Naive thymus-derived CD8-positive, alpha-beta T cell (primary cell): ENCODE data around the gene FTCDNL1. TPM values are rescaled to one million over a fixed set of nuclear protein-coding genes. Genes with fewer than 3 reads are reported as not detected.

Experiments used
- ATAC-seq, 2 donors: fragments of 150-1000 bp; cut with Tn5 transposase in 1 of 2; sonication (Bioruptor Pico), chemical (Tn5 transposase) in 1 of 2; 1 replicate in 1 of 2; 2 replicates in 1 of 2; pipeline ENCODE4 v1.10.0; 2021; ENCODE audit warnings: mild to moderate bottlenecking in 2 of 2, moderate library complexity in 2 of 2
- POLR2A ChIA-PET: fragments of 350-600 bp; sonication (Branson Sonifier 250); formaldehyde crosslinking; loops from one replicate; lab custom pipeline; 2021; ENCODE audit warnings: antibody characterized with exemption; lab: Charles Lee
- DNase-seq, 10 donors: peaks; one replicate each; pipeline versions ENCODE4 v3.0.0 to v3.0.0-alpha.2; 2020 to 2022
- H3K27ac Mint-ChIP-seq, 10 donors: one replicate each; pipeline ENCODE4 v1.8.0; 2020 to 2022; ENCODE audit warnings: mild to moderate bottlenecking in 10 of 10, mixed read lengths in 10 of 10, moderate library complexity in 4 of 10, inconsistent platforms in 1 of 10
- H3K27me3 Mint-ChIP-seq, 5 donors: one replicate each; pipeline ENCODE4 v1.8.0; 2021 to 2022; ENCODE audit warnings: mixed read lengths in 5 of 5
- H3K36me3 Mint-ChIP-seq, 3 donors: one replicate each; pipeline ENCODE4 v1.8.0; 2020 to 2022; ENCODE audit warnings: mixed read lengths in 3 of 3, mild to moderate bottlenecking in 2 of 3, inconsistent platforms in 1 of 3
- H3K4me1 Mint-ChIP-seq, 4 donors: one replicate each; pipeline ENCODE4 v1.8.0; 2021 to 2022; ENCODE audit warnings: mixed read lengths in 4 of 4
- H3K4me3 Mint-ChIP-seq, 10 donors: one replicate each; pipeline ENCODE4 v1.8.0; 2020 to 2022; ENCODE audit warnings: mild to moderate bottlenecking in 10 of 10, mixed read lengths in 10 of 10, moderate library complexity in 6 of 10, inconsistent platforms in 1 of 10
- H3K9me3 Mint-ChIP-seq, 9 donors: one replicate each; pipeline ENCODE4 v1.8.0; 2020 to 2022; ENCODE audit warnings: mixed read lengths in 9 of 9, mild to moderate bottlenecking in 3 of 9, inconsistent platforms in 1 of 9, moderate library complexity in 1 of 9
- polyA plus RNA-seq, 3 donors: library from polyadenylated mRNA; unstranded; fragments of 300-500 nt; fragmentation: Illumina TruSeq; gene quantifications; one replicate each; pipeline ENCODE4 v1.2.3, GENCODE V29; 2021
- total RNA-seq, 8 experiments: library from RNA in 2 of 8; stranded (reverse) in 2 of 8; gene quantifications; one replicate each; pipeline ENCODE4 v1.2.3 and lab custom pipeline; 2021 to 2026

The FTCDNL1 gene
- total and polyA plus RNA-seq, 5 experiments from 2014 or later = 1.2 to 3.2 (median 2.3) TPM

GRCh38 chr2:199804831-199805230, 46.2 kb downstream of the FTCDNL1 start:
- Mint-ChIP-seq H3K4me1 (no peaks in the 10 kb centered on the region), H3K27ac (no peak overlapping the region), H3K27me3 (peaks cover 0 to 3% (median 0%) of the 10 kb centered on the region in 5 donors), H3K36me3 (peaks cover 0 to 5% (median 0%) of the 10 kb centered on the region in 3 donors), H3K9me3 (peaks cover 0 to 3% (median 0%) of the 10 kb centered on the region in 9 donors), H3K4me3 (no peak overlapping the region)
- POLR2A ChIA-PET = no interaction called here
- DNase-seq = no peak
- ATAC-seq = no peak

GRCh38 chr2:199798831-199799580, 52.0 kb downstream of the FTCDNL1 start:
- POLR2A ChIA-PET = no interaction called here
- Mint-ChIP-seq H3K27ac (no peak overlapping the region), H3K36me3 (peaks cover 0 to 5% (median 0%) of the 10 kb centered on the region in 3 donors), H3K9me3 (no peaks in the 10 kb centered on the region), H3K4me3 (no peak overlapping the region), H3K4me1 (no peaks in the 10 kb centered on the region), H3K27me3 (peaks cover 0 to 10% (median 0%) of the 10 kb centered on the region in 5 donors)
- no peak for ATAC-seq
- no peak for DNase-seq

GRCh38 chr2:199797431-199798403, 53.3 kb downstream of the FTCDNL1 start:
- POLR2A ChIA-PET = no interaction called here
- Mint-ChIP-seq H3K27me3 (peaks cover 0 to 10% (median 0%) of the 10 kb centered on the region in 5 donors), H3K27ac (no peak overlapping the region), H3K4me1 (no peaks in the 10 kb centered on the region), H3K4me3 (no peak overlapping the region), H3K36me3 (peaks cover 0 to 5% (median 0%) of the 10 kb centered on the region in 3 donors), H3K9me3 (no peaks in the 10 kb centered on the region)
- no peak for ATAC-seq
- DNase-seq = no peak

GRCh38 chr2:199792381-199792780, 58.6 kb downstream of the FTCDNL1 start:
- no peaks in the 10 kb centered on the region for H3K36me3 Mint-ChIP-seq
- peaks cover 0 to 5% (median 0%) of the 10 kb centered on the region in 5 donors for H3K27me3 Mint-ChIP-seq
- DNase-seq (no peak), ATAC-seq (no peak)
- H3K4me1 Mint-ChIP-seq = no peaks in the 10 kb centered on the region
- H3K9me3 Mint-ChIP-seq = no peaks in the 10 kb centered on the region
- POLR2A ChIA-PET = no interaction called here
- H3K27ac Mint-ChIP-seq = no peak overlapping the region
- H3K4me3 Mint-ChIP-seq = no peak overlapping the region

GRCh38 chr2:199791326-199791725, 59.7 kb downstream of the FTCDNL1 start:
- no peaks in the 10 kb centered on the region for H3K4me1 Mint-ChIP-seq
- POLR2A ChIA-PET = no interaction called here
- no peak overlapping the region for H3K27ac Mint-ChIP-seq
- ATAC-seq (no peak), DNase-seq (no peak)
- H3K36me3 Mint-ChIP-seq = no peaks in the 10 kb centered on the region
- H3K4me3 Mint-ChIP-seq = no peak overlapping the region
- H3K9me3 Mint-ChIP-seq = no peaks in the 10 kb centered on the region
- peaks cover 0 to 5% (median 0%) of the 10 kb centered on the region in 5 donors for H3K27me3 Mint-ChIP-seq

GRCh38 chr2:199784512-199784911, 66.5 kb downstream of the FTCDNL1 start:
- Mint-ChIP-seq H3K27me3 (peaks cover 0 to 7% (median 0%) of the 10 kb centered on the region in 5 donors), H3K9me3 (peaks cover 0 to 7% (median 0%) of the 10 kb centered on the region in 9 donors), H3K4me3 (no peak overlapping the region), H3K36me3 (peaks cover 0 to 3% (median 0%) of the 10 kb centered on the region in 3 donors), H3K4me1 (no peaks in the 10 kb centered on the region), H3K27ac (no peak overlapping the region)
- POLR2A ChIA-PET = no interaction called here
- ATAC-seq (no peak), DNase-seq (no peak)

GRCh38 chr2:199779589-199779988, 71.4 kb downstream of the FTCDNL1 start:
- H3K4me3 Mint-ChIP-seq = no peak overlapping the region
- H3K27ac Mint-ChIP-seq = no peak overlapping the region
- H3K4me1 Mint-ChIP-seq = no peaks in the 10 kb centered on the region
- POLR2A ChIA-PET = no interaction called here
- ATAC-seq (no peak), DNase-seq (no peak)
- H3K36me3 Mint-ChIP-seq = peaks cover 0 to 2% (median 0%) of the 10 kb centered on the region in 3 donors
- peaks cover 0 to 7% (median 0%) of the 10 kb centered on the region in 9 donors for H3K9me3 Mint-ChIP-seq
- H3K27me3 Mint-ChIP-seq = peaks cover 0 to 7% (median 4%) of the 10 kb centered on the region in 5 donors

GRCh38 chr2:199778655-199779054, 72.3 kb downstream of the FTCDNL1 start:
- H3K27me3 Mint-ChIP-seq = peaks cover 0 to 8% (median 3%) of the 10 kb centered on the region in 5 donors
- no peak overlapping the region for H3K4me3 Mint-ChIP-seq
- peaks cover 0 to 7% (median 0%) of the 10 kb centered on the region in 9 donors for H3K9me3 Mint-ChIP-seq
- H3K36me3 Mint-ChIP-seq = peaks cover 0 to 2% (median 0%) of the 10 kb centered on the region in 3 donors
- ATAC-seq (no peak), DNase-seq (no peak)
- H3K4me1 Mint-ChIP-seq = no peaks in the 10 kb centered on the region
- POLR2A ChIA-PET = no interaction called here
- H3K27ac Mint-ChIP-seq = no peak overlapping the region

- no peak for DNase-seq
- no peak overlapping the region for H3K27ac Mint-ChIP-seq
- H3K27me3 Mint-ChIP-seq = peaks cover 0 to 8% (median 3%) of the 10 kb centered on the region in 5 donors
- POLR2A ChIA-PET = no interaction called here
- peaks cover 0 to 2% (median 0%) of the 10 kb centered on the region in 3 donors for H3K36me3 Mint-ChIP-seq
- no peaks in the 10 kb centered on the region for H3K4me1 Mint-ChIP-seq
- no peak for ATAC-seq
- no peak overlapping the region for H3K4me3 Mint-ChIP-seq
- H3K9me3 Mint-ChIP-seq = peaks cover 0 to 7% (median 0%) of the 10 kb centered on the region in 9 donors
Measured at GRCh38 chr2:199777916-199778315, 73.1 kb downstream of the FTCDNL1 start.

GRCh38 chr2:199777315-199777714, 73.7 kb downstream of the FTCDNL1 start:
- no peak overlapping the region for H3K27ac Mint-ChIP-seq
- no peaks in the 10 kb centered on the region for H3K4me1 Mint-ChIP-seq
- H3K9me3 Mint-ChIP-seq = peaks cover 0 to under 1% (median 0%) of the 10 kb centered on the region in 9 donors
- ATAC-seq (no peak), DNase-seq (no peak)
- H3K27me3 Mint-ChIP-seq = peaks cover 0 to 8% (median 3%) of the 10 kb centered on the region in 5 donors
- no peak overlapping the region for H3K4me3 Mint-ChIP-seq
- POLR2A ChIA-PET = no interaction called here
- H3K36me3 Mint-ChIP-seq = peaks cover 0 to 2% (median 0%) of the 10 kb centered on the region in 3 donors

- no peak for DNase-seq
- no peak overlapping the region for H3K27ac Mint-ChIP-seq
- no peak overlapping the region for H3K4me3 Mint-ChIP-seq
Measured at GRCh38 chr2:199775267-199775666, 75.7 kb downstream of the FTCDNL1 start.

GRCh38 chr2:199772035-199772976, 78.7 kb downstream of the FTCDNL1 start:
- ATAC-seq (no peak), DNase-seq (no peak)
- H3K4me3 Mint-ChIP-seq = no peak overlapping the region
- POLR2A ChIA-PET = no interaction called here
- peaks cover 0 to 8% (median 0%) of the 10 kb centered on the region in 5 donors for H3K27me3 Mint-ChIP-seq
- no peak overlapping the region for H3K27ac Mint-ChIP-seq
- no peaks in the 10 kb centered on the region for H3K4me1 Mint-ChIP-seq
- H3K36me3 Mint-ChIP-seq = peaks cover 0 to 5% (median 0%) of the 10 kb centered on the region in 3 donors
- peaks cover 0 to 16% (median 0%) of the 10 kb centered on the region in 9 donors for H3K9me3 Mint-ChIP-seq

More at GRCh38 chr2:199775267-199775666, 75.7 kb downstream of the FTCDNL1 start:
- Mint-ChIP-seq H3K9me3 (peaks cover 0 to under 1% (median 0%) of the 10 kb centered on the region in 9 donors), H3K27me3 (peaks cover 0 to 8% (median 3%) of the 10 kb centered on the region in 5 donors), H3K36me3 (peaks cover 0 to 2% (median 0%) of the 10 kb centered on the region in 3 donors), H3K4me1 (no peaks in the 10 kb centered on the region)
- ATAC-seq = no peak
- POLR2A ChIA-PET = interaction anchor here (0.6 kb wide), 1 partner anchor 152 kb away, joined by 4 read pairs; no protein-coding TSS in a partner anchor
